ENCODE results near the gene TLE3. TPM values are rescaled to one million over a fixed set of nuclear protein-coding genes. Genes with fewer than 3 reads are reported as not detected.
A peak's percentile ranks its signal among the peaks of the same experiment; 100 is the strongest.

TLE3 gene
- total and polyA plus RNA-seq, 8 donors, result 12.5 to 37.2 (median 18.9) TPM

GRCh38 chr15:70035051-70035718, 62.5 kb downstream of the TLE3 start:
- DNase-seq (peak in 1 of 6 donors; percentile 52), FAIRE-seq (no peak), ATAC-seq (no peak)
- Histone ChIP-seq H3K4me1 (no peaks in the 10 kb centered on the region), H3K9me3 (no peaks in the 10 kb centered on the region), H3K27ac (no peak overlapping the region), H3K36me3 (no peaks in the 10 kb centered on the region), H3K27me3 (no peaks in the 10 kb centered on the region), H3K4me3 (no peak overlapping the region)
- TF ChIP-seq, protein P1, sequence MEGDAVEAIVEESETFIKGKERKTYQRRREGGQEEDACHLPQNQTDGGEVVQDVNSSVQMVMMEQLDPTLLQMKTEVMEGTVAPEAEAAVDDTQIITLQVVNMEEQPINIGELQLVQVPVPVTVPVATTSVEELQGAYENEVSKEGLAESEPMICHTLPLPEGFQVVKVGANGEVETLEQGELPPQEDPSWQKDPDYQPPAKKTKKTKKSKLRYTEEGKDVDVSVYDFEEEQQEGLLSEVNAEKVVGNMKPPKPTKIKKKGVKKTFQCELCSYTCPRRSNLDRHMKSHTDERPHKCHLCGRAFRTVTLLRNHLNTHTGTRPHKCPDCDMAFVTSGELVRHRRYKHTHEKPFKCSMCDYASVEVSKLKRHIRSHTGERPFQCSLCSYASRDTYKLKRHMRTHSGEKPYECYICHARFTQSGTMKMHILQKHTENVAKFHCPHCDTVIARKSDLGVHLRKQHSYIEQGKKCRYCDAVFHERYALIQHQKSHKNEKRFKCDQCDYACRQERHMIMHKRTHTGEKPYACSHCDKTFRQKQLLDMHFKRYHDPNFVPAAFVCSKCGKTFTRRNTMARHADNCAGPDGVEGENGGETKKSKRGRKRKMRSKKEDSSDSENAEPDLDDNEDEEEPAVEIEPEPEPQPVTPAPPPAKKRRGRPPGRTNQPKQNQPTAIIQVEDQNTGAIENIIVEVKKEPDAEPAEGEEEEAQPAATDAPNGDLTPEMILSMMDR (IDR thresholded peaks at IDR 0.05), result no peak
- intact Hi-C loops (cut with DNase I), result no loop called here
- WGBS, 2 donors, result 82 to 95% methylated on average over 10 of the region's 10 CpGs

DNA sequence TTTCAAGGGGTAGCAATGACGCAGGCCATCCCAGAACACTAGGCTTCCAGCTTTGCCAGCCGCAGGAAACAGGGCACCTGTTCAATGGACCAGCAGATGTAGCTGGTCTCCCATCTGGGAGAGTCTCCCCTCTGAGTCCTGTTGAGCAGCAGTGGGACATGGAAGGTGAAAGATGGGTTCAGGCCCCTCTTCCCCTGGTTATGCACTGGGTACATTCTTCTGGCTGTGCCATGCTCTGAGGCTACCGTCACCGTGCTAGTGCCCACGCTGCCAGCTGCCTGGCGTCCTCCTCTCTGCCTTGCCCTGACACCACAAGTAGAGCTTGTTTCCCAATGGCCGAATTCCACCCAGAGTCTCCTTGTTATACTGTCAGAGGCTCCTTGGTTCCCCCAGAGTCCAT, 63.1 kb downstream of the TLE3 start:
- FAIRE-seq (no peak), ATAC-seq (no peak), DNase-seq (peak in 1 of 6 donors; percentile 28)
- Histone ChIP-seq H3K4me1 (no peaks in the 10 kb centered on the region), H3K27ac (no peak overlapping the region), H3K27me3 (no peaks in the 10 kb centered on the region), H3K36me3 (no peaks in the 10 kb centered on the region), H3K4me3 (no peak overlapping the region), H3K9me3 (no peaks in the 10 kb centered on the region)
- TF ChIP-seq, protein P1 (IDR thresholded peaks at IDR 0.05), result no peak
- intact Hi-C loops (cut with DNase I), result no loop called here
- WGBS, 2 donors, result 95 to 99% methylated on average over 7 of the region's 7 CpGs

- TF ChIP-seq, protein P1 (IDR thresholded peaks at IDR 0.05), result no peak
- ATAC-seq (no peak), FAIRE-seq (no peak), DNase-seq (peak in 1 of 6 donors; percentile 21)
- Histone ChIP-seq H3K4me3 (no peak overlapping the region), H3K9me3 (no peaks in the 10 kb centered on the region), H3K27me3 (no peaks in the 10 kb centered on the region), H3K27ac (no peak overlapping the region), H3K36me3 (no peaks in the 10 kb centered on the region), H3K4me1 (no peaks in the 10 kb centered on the region)
- WGBS, 2 donors, result 77 to 80% methylated on average over 4 of the region's 4 CpGs
- intact Hi-C loops (cut with DNase I), result no loop called here
Observed at GRCh38 chr15:70034141-70034540, 63.6 kb downstream of the TLE3 start.

- 42 to 43% methylated on average over 35 of the region's 35 CpGs for WGBS, 2 donors
- H3K27me3 ChIP-seq, result no peaks in the 10 kb centered on the region
- ATAC-seq (peak in 1 of 4 donors; percentile 27), FAIRE-seq (no peak), DNase-seq (peak in 2 of 6 donors; percentile 52 to 56)
- H3K36me3 ChIP-seq, result no peaks in the 10 kb centered on the region
- no peaks in the 10 kb centered on the region for H3K4me1 ChIP-seq
- H3K27ac ChIP-seq, result no peak overlapping the region
- TF ChIP-seq, protein P1 (IDR thresholded peaks at IDR 0.05), result no peak
- H3K4me3 ChIP-seq, result no peak overlapping the region
- no peaks in the 10 kb centered on the region for H3K9me3 ChIP-seq
- intact Hi-C loops (cut with DNase I), result no loop called here
Observed at GRCh38 chr15:70033529-70034140, 64.1 kb downstream of the TLE3 start.

DNA sequence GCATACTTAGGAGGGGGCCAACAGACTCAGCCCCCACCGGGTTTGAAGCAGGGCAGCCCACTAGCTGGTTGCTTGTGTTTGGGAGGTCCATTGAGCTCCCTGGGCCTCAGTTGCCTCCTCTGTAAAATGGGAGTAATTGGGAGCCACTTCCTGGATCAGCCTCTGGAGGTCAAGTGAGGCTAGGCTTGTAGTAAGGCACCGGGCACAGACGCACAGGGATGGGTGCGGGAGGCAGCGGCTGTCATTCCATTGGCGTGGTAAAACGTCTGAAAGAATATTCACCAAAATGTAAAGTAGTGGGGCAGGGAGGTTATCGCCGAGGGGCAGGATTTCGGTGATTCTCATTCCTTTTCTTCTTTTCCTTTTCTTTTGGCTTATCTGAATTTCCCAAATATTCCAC, 64.6 kb downstream of the TLE3 start:
- DNase-seq (peak in 1 of 6 donors; percentile 30), ATAC-seq (no peak), FAIRE-seq (no peak)
- Histone ChIP-seq H3K9me3 (no peaks in the 10 kb centered on the region), H3K27me3 (no peaks in the 10 kb centered on the region), H3K4me3 (no peak overlapping the region), H3K27ac (no peak overlapping the region), H3K4me1 (no peaks in the 10 kb centered on the region), H3K36me3 (no peaks in the 10 kb centered on the region)
- WGBS, 2 donors, result 55 to 69% methylated on average over 10 of the region's 10 CpGs
- intact Hi-C loops (cut with DNase I), result no loop called here
- TF ChIP-seq, protein P1 (IDR thresholded peaks at IDR 0.05), result no peak
